IMR-90 (cell line): ENCODE results near the gene WEE1. TPM values are rescaled to one million over a fixed set of nuclear protein-coding genes. Genes with fewer than 3 reads are reported as not detected.
"Not testable (repeated sequence)": the region's sequence is repeated elsewhere in the genome, so short reads cannot be mapped to it uniquely, and the experiment has no call there.

ENCODE experiments used
- ATAC-seq: fragments of 200-7000 bp; cut with Tn5 transposase; 2 replicates; pipeline ENCODE4 v1.9.1; 2020; ENCODE audit warnings: low read depth, mild to moderate bottlenecking, moderate library complexity
- BruUV-seq: library from RNA; stranded (reverse); fragments of 400-500 nt; replicated peaks from 2 replicates; lab custom pipeline; 2021; lab: Mats Ljungman, UMichigan
- CTCF ChIA-PET: fragments of 300-600 bp; formaldehyde crosslinking; extraction: SDS; loops from one replicate; lab custom pipeline; 2021; ENCODE audit warnings: antibody characterized with exemption; lab: Yijun Ruan, JAX
- POLR2A ChIA-PET: fragments of 300-600 bp; sonication (Branson Sonifier 250); formaldehyde crosslinking; loops from one replicate; lab custom pipeline; 2022; ENCODE audit warnings: antibody characterized with exemption; ENCODE audit not compliant: unreplicated experiment; lab: Charles Lee
- DNase-seq: peaks from one replicate; pipeline ENCODE4 v3.0.0; 2013
- H2AFZ ChIP-seq: replicated peaks from 2 replicates; pipeline ENCODE3; 2013; ENCODE audit warnings: low read length, mild to moderate bottlenecking; ENCODE audit not compliant: poor library complexity
- H2AK5ac ChIP-seq: 2 replicates; pipeline ENCODE4 v1.6.1; 2013; ENCODE audit warnings: low read depth, low read length, inconsistent platforms
- H2AK9ac ChIP-seq: replicated peaks from 2 replicates; pipeline ENCODE3; 2013; ENCODE audit warnings: mild to moderate bottlenecking, low read depth, low read length, moderate library complexity; ENCODE audit not compliant: poor library complexity
- H2BK120ac ChIP-seq: 2 replicates; pipeline ENCODE4 v1.6.1; 2013; ENCODE audit warnings: low read depth, low read length, inconsistent platforms
- H2BK15ac ChIP-seq: 3 replicates; pipeline ENCODE4 v1.6.1; 2013; ENCODE audit warnings: low read depth, low read length, inconsistent platforms
- H2BK20ac ChIP-seq: 2 replicates; pipeline ENCODE4 v1.6.1; 2013; ENCODE audit warnings: low read depth, mild to moderate bottlenecking, inconsistent platforms, low read length, moderate library complexity
- H2BK5ac ChIP-seq: 2 replicates; pipeline ENCODE4 v1.6.1; 2013; ENCODE audit warnings: mild to moderate bottlenecking, low read depth, low read length, inconsistent platforms; ENCODE audit not compliant: poor library complexity, severe bottlenecking
- H3K14ac ChIP-seq: replicated peaks from 2 replicates; pipeline ENCODE4 v1.6.1; 2013; ENCODE audit warnings: low read depth, low read length, inconsistent platforms
- H3K18ac ChIP-seq: 2 replicates; pipeline ENCODE4 v1.6.1; 2013; ENCODE audit warnings: low read depth, low read length, control low read depth
- H3K23ac ChIP-seq: 2 replicates; pipeline ENCODE4 v1.6.1; 2013; ENCODE audit warnings: low read depth, low read length, inconsistent platforms
- H3K27ac ChIP-seq: 2 replicates; pipeline ENCODE4 v1.5.1; 2013; ENCODE audit warnings: mild to moderate bottlenecking, control low read depth, low read length; ENCODE audit not compliant: insufficient read depth
- H3K27me3 ChIP-seq: 2 replicates; pipeline ENCODE4 v1.6.1; 2013; ENCODE audit warnings: low read length; ENCODE audit not compliant: control insufficient read depth, insufficient read depth
- H3K36me3 ChIP-seq: 2 replicates; pipeline ENCODE4 v1.6.1; 2013; ENCODE audit warnings: low read length, mixed read lengths; ENCODE audit not compliant: control insufficient read depth, insufficient read depth
- H3K4ac ChIP-seq: 2 replicates; pipeline ENCODE4 v1.6.1; 2013; ENCODE audit warnings: low read depth, low read length, inconsistent platforms
- H3K4me1 ChIP-seq: 2 replicates; pipeline ENCODE4 v1.6.1; 2013; ENCODE audit warnings: low read length, mixed read lengths; ENCODE audit not compliant: control insufficient read depth, insufficient read depth
- H3K4me2 ChIP-seq: 2 replicates; pipeline ENCODE4 v1.6.1; 2013; ENCODE audit warnings: low read depth, mild to moderate bottlenecking, control low read depth, low read length, moderate library complexity
- H3K4me3 ChIP-seq: 2 replicates; pipeline ENCODE4 v1.5.1; 2013; ENCODE audit warnings: low read depth, mild to moderate bottlenecking, control low read depth, low read length, moderate library complexity; ENCODE audit not compliant: insufficient read depth
- H3K56ac ChIP-seq: 2 replicates; pipeline ENCODE4 v1.6.1; 2013; ENCODE audit warnings: low read length, inconsistent platforms; ENCODE audit not compliant: insufficient read depth; ENCODE audit errors: extremely low read depth
- H3K79me1 ChIP-seq, 2 experiments: 2 replicates each; pipeline ENCODE4 v1.6.1; 2013; ENCODE audit warnings: low read length in 2 of 2, inconsistent platforms in 1 of 2, low read depth in 1 of 2
- H3K9ac ChIP-seq: 2 replicates; pipeline ENCODE4 v1.6.1; 2013; ENCODE audit warnings: low read depth, low read length, control low read depth
- H3K9me1 ChIP-seq: 2 replicates; pipeline ENCODE4 v1.6.1; 2013; ENCODE audit warnings: low read length, inconsistent platforms; ENCODE audit not compliant: insufficient read depth
- H3K9me3 ChIP-seq: 2 replicates; pipeline ENCODE4 v1.6.1; 2013; ENCODE audit warnings: low read length; ENCODE audit not compliant: control insufficient read depth, insufficient read depth
- H4K20me1 ChIP-seq: 2 replicates; pipeline ENCODE4 v1.6.1; 2013; ENCODE audit warnings: low read length, inconsistent platforms; ENCODE audit not compliant: insufficient read depth
- H4K5ac ChIP-seq: 2 replicates; pipeline ENCODE4 v1.6.1; 2013; ENCODE audit warnings: mild to moderate bottlenecking, low read depth, low read length, control low read depth
- H4K8ac ChIP-seq, 2 experiments: 2 replicates each; pipeline ENCODE4 v1.6.1; 2013; ENCODE audit warnings: low read depth in 2 of 2, low read length in 2 of 2, control low read depth in 1 of 2, inconsistent platforms in 1 of 2
- H4K91ac ChIP-seq: 2 replicates; pipeline ENCODE4 v1.6.1; 2013; ENCODE audit warnings: low read depth, low read length, inconsistent platforms; ENCODE audit not compliant: insufficient read depth
- WGBS, 2 experiments: methylation state at CpG; one replicate each; pipeline versions ENCODE4 v1.1.5 to v1.1.7; 2013; ENCODE audit warnings: missing lambda C conversion rate in 2 of 2; ENCODE audit not compliant: insufficient read length in 1 of 2; ENCODE audit errors: extremely low coverage in 2 of 2; 5-methylcytosine and 5-hydroxymethylcytosine counted together
- dilution Hi-C: fragments of 300-500 bp; cut with HindIII; formaldehyde crosslinking; loops from one replicate; pipeline ENCODE4 v1.14.3; 2018; ENCODE audit warnings: low sequenced_read_pairs; ENCODE audit not compliant: unreplicated experiment
- in situ Hi-C: fragments of 300-500 bp; cut with MboI; formaldehyde crosslinking; loops from 3 replicates; pipeline ENCODE4 v1.14.3; 2019; ENCODE audit warnings: low sequenced_read_pairs, inconsistent platforms, mixed read lengths
- intact Hi-C: fragments of 100-400 bp; cut with micrococcal nuclease; formaldehyde crosslinking; loops from 2 replicates; pipeline ENCODE4 v1.10.0; 2022
- polyA plus RNA-seq, 3 experiments: library from polyadenylated mRNA; depleted of rRNA; stranded (reverse); fragments of >200 nt; gene quantifications; 2 replicates each; pipeline ENCODE4 v1.2.3, GENCODE V29; 2012; ENCODE audit warnings: low replicate concordance in 1 of 3
- total RNA-seq: library from RNA; depleted of rRNA; stranded (reverse); fragments of >200 nt; gene quantifications from 2 replicates; pipeline ENCODE4 v1.2.3, GENCODE V29; 2012

The WEE1 gene
- total and polyA plus RNA-seq, 2 of the 4 experiments (the other 2 are of a cell fraction): 26.5 to 29.2 TPM

DNA sequence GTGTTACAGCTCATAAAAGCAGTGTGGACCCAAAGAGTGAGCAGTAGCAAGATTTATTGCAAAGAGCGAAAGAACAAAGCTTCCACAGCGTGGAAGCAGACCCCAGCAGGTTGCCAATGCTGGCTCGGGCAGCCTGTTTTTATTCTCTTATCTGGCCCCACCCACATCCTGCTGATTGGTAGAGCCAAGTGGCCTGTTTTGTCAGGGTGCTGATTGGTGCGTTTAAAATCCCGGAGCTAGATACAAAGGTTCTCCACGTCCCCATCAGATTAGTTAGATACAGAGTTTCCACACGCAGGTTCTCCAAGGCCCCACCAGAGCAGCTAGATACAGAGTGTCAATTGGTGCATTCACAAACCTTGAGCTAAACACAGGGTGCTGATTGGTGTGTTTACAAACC lies 48.9 kb downstream of the WEE1 start:
- CTCF ChIA-PET: not testable (repeated sequence)

DNA sequence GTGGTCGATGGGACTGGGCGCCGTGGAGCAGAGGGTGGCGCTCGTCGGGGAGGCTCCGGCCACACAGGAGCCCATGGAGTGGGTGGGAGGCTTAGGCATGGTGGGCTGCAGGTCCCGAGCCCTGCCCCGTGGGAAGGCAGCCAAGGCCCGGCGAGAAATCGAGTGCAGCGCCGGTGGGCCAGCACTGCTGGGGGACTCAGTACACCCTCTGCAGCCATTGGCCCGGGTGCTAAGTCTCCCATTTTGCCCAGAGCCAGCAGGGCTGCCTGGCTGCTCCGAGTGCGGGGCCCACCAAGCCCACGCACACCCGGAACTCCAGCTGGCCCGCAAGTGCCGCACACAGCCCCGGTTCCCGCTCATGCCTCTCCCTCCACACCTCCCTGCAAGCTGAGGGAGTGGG lies 49.6 kb downstream of the WEE1 start:
- CTCF ChIA-PET: not testable (repeated sequence)

More for the DNA sequence above, 48.9 kb downstream of the WEE1 start:
- H2AK5ac ChIP-seq, H4K5ac ChIP-seq, H4K91ac ChIP-seq, H3K14ac ChIP-seq, H3K18ac ChIP-seq, H3K4ac ChIP-seq, H2BK5ac ChIP-seq, DNase-seq, H3K27me3 ChIP-seq, H4K20me1 ChIP-seq, H3K36me3 ChIP-seq, H3K4me3 ChIP-seq, dilution Hi-C loops, ATAC-seq, H4K8ac ChIP-seq, H3K79me1 ChIP-seq, H2BK20ac ChIP-seq, H2AFZ ChIP-seq, intact Hi-C loops, H3K4me2 ChIP-seq, H2AK9ac ChIP-seq, POLR2A ChIA-PET, H3K27ac ChIP-seq, H2BK15ac ChIP-seq, H2BK120ac ChIP-seq, H3K56ac ChIP-seq, H3K23ac ChIP-seq, H3K9ac ChIP-seq, H3K9me3 ChIP-seq, H3K4me1 ChIP-seq, BruUV-seq: not testable (repeated sequence)
- H3K9me1 ChIP-seq: peaks cover 16% of the 10 kb centered on the region
- in situ Hi-C loops: loop anchor here (25.0 kb wide), 1 partner anchor 690 kb away; the partner anchor contains the start of gene ADM
- WGBS, 2 experiments: no CpG with 5 or more reads among the region's 7 CpGs

More for the DNA sequence above, 49.6 kb downstream of the WEE1 start:
- H2BK5ac ChIP-seq, H2BK15ac ChIP-seq, H4K8ac ChIP-seq, H3K9ac ChIP-seq, H3K79me1 ChIP-seq, BruUV-seq, H4K20me1 ChIP-seq, H2AK5ac ChIP-seq, H3K27me3 ChIP-seq, H3K4me1 ChIP-seq, DNase-seq, H3K4me3 ChIP-seq, H2AFZ ChIP-seq, H3K14ac ChIP-seq, H3K4ac ChIP-seq, H4K91ac ChIP-seq, H4K5ac ChIP-seq, H3K4me2 ChIP-seq, H3K56ac ChIP-seq, intact Hi-C loops, H3K23ac ChIP-seq, H2BK20ac ChIP-seq, H3K36me3 ChIP-seq, H3K18ac ChIP-seq, H3K27ac ChIP-seq, ATAC-seq, dilution Hi-C loops, H2BK120ac ChIP-seq, H2AK9ac ChIP-seq, POLR2A ChIA-PET, H3K9me3 ChIP-seq: not testable (repeated sequence)
- in situ Hi-C loops: loop anchor here (25.0 kb wide), 1 partner anchor 689 kb away; the partner anchor contains the start of gene ADM
- WGBS, 2 experiments: 71% methylated on average over 1 of the region's 23 CpGs; no CpG with 5 or more reads in 1 of the 2 experiments
- H3K9me1 ChIP-seq: peaks cover 16% of the 10 kb centered on the region
